GM20431 (cell line): ENCODE measurements around the gene C20orf173.

ENCODE experiments used
- in situ Hi-C: fragments of 300-500 bp; cut with MseI, MboI; formaldehyde crosslinking; loops from one replicate; pipeline ENCODE4 v1.15.0; 2020; ENCODE audit warnings: low sequenced_read_pairs; ENCODE audit not compliant: unreplicated experiment

The C20orf173 gene

DNA sequence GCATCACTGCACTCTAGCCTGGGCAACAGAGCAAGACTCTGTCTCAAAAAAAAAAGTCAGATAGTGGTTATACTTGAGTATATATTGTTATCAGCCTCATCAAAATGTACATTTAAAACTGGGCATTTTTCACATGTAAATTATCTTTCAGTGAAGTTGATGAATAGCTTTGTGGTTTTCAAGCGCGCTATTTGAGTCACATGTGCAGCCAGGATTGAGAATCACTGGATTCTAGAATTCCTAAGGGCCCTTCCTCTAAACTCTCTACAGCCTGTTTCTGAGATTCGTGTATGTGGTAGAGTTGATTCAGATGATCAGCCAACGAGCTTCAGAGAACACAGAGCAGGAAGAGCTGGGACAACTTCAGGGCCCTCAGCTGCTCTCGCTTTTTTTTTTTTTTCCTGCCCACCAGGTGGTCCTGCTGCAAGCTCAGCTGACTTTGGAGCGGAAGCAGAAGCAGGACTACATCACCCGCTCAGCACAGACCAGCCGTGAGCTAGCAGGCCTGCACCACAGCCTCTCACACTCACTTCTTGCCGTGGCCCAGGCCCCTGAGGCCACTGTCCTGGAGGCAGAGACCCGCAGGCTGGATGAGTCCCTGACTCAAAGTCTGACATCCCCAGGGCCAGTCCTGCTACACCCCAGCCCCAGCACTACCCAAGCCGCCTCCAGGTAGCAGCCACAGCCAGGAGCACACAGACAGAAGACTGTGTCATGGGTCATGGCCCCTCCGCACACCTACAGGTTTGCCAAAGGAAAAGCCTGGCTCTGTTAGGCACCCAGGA, 18.3 kb downstream of the C20orf173 start:
- in situ Hi-C loops, result loop anchor here (25.0 kb wide), 1 partner anchor 199 kb away; no protein-coding TSS in a partner anchor

DNA sequence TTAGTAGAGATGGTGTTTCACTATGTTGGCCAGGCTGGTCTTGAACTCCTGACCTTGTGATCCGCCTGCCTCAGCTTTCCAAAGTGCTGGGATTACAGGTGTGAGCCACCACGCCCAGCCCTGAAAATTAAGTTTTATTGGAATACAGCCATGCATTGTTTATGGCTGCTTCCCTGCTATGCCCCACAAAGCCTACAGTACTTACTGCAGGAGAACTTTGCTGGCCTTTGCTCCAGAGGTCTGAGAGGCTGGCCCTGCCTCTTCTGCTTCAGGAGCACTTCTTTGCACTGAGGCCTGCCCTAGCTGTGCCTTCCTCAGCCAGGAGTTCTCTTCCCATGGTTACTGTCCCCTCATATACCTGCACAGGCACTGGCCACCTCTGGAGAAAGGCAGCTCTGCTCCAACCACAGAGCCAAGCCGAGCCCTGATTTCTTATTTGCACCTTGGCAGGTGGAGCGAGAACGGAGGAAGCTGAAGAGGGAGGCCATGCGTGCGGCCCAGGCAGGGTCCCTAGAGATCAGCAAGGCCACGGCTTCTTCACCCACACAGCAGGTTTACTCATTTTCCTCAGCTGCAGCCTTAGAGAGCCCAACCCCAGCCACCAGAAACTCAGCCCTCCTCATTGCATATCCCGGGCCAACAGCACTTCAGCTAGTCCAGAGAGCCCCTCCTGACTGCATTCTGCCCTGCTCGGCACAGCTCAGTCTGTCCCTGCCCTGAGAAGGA, 20.8 kb downstream of the C20orf173 start:
- in situ Hi-C loops, result loop anchor here (25.0 kb wide), 1 partner anchor 196 kb away; no protein-coding TSS in a partner anchor

DNA sequence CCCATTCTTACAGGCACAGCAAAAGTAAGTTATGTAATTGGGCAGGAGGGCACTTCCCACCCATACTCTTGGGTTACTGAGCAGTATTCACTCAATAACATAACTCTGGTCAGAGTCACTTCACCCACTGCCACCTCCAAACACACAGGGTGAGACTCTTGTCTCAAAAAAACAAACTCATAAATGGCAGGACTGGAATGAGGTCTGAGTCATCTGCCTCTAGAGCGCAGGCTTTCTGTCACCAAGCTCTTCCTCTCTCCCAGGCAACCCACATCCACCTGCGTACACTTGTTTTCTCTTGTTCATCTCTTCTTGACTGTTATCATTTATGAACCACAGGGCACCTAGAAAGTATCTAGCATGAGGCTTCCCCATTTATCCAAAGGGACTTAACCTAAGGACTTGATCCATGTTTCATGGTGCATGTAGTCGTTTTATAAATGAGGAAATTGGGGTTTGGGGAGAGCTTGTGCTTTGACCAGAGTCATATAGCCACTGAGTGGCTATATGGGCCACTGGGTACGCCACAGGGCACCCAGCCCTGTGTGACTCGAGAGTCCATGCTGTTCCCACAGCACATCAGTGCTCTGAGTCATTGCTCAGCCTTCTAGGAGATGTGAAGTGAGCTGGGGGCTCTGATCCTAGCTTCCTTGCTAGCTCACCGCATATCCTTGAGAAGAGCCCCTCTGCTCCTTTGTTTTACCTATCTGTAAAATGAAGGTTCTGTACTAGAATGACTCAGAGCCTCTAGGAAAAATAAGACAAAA, 22.4 kb downstream of the C20orf173 start:
- in situ Hi-C loops, result loop anchor here (25.0 kb wide), 1 partner anchor 195 kb away; no protein-coding TSS in a partner anchor

DNA sequence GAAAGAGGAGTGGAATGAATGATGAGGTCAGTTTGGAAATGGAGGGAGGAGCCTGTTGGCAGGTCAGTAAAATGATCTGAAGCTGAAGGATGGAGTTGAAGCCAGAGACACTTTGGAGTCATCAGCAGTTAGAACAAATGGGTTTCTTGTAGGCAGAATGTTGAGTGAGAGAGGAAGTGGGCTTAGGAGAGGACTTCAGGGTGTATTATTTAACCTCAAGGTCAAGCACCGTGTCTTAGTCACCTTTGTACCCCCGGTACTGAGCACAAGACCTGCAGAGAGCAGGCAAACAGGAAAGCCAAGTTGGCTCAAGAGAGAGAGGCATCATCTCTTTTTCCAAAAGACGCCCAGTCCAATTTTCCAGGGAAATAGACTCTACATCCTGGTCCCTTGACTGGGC, 23.3 kb downstream of the C20orf173 start:
- in situ Hi-C loops, result loop anchor here (25.0 kb wide), 1 partner anchor 194 kb away; no protein-coding TSS in a partner anchor

DNA sequence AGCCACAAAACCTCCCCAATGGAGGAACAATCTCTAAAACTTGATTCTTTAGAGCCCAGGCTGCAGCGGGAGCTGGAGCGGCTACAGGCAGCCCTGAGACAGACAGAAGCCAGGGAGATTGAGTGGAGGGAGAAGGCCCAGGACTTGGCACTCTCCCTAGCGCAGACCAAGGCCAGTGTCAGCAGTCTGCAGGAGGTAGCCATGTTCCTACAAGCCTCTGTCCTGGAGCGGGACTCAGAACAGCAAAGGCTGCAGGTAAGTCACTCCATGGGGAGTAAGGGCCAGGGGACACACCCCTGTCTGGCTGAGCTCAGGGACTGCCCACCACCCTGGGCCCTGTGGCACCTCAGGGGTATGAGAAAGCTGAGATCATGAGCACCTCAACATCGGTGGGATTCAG, 24.7 kb downstream of the C20orf173 start:
- in situ Hi-C loops, result loop anchor here (25.0 kb wide), 1 partner anchor 192 kb away; no protein-coding TSS in a partner anchor

DNA sequence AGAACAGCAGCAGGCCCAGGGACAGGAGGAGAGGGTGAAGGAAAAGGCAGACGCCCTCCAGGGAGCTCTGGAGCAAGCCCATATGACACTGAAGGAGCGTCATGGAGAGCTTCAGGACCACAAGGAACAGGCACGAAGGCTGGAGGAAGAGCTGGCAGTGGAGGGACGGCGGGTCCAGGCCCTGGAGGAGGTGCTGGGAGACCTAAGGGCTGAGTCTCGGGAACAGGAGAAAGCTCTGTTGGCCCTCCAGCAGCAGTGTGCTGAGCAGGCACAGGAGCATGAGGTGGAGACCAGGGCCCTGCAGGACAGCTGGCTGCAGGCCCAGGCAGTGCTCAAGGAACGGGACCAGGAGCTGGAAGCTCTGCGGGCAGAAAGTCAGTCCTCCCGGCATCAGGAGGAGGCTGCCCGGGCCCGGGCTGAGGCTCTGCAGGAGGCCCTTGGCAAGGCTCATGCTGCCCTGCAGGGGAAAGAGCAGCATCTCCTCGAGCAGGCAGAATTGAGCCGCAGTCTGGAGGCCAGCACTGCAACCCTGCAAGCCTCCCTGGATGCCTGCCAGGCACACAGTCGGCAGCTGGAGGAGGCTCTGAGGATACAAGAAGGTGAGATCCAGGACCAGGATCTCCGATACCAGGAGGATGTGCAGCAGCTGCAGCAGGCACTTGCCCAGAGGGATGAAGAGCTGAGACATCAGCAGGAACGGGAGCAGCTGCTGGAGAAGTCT, 25.5 kb downstream of the C20orf173 start:
- in situ Hi-C loops, result loop anchor here (25.0 kb wide), 1 partner anchor 192 kb away; no protein-coding TSS in a partner anchor

DNA sequence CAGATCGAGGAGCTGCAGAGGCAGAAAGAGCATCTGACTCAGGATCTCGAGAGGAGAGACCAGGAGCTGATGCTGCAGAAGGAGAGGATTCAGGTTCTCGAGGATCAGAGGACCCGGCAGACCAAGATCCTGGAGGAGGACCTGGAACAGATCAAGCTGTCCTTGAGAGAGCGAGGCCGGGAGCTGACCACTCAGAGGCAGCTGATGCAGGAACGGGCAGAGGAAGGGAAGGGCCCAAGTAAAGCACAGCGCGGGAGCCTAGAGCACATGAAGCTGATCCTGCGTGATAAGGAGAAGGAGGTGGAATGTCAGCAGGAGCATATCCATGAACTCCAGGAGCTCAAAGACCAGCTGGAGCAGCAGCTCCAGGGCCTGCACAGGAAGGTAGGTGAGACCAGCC, 26.2 kb downstream of the C20orf173 start:
- in situ Hi-C loops, result loop anchor here (25.0 kb wide), 1 partner anchor 191 kb away; no protein-coding TSS in a partner anchor

DNA sequence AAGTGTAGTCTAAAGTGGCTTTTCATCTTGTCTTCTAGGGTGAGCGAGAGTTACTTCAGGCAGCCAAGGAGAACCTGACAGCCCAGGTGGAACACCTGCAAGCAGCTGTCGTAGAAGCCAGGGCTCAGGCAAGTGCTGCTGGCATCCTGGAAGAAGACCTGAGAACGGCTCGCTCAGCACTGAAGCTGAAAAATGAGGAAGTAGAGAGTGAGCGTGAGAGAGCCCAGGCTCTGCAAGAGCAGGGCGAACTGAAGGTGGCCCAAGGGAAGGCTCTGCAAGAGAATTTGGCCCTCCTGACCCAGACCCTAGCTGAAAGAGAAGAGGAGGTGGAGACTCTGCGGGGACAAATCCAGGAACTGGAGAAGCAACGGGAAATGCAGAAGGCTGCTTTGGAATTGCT, 27.1 kb downstream of the C20orf173 start:
- in situ Hi-C loops, result loop anchor here (25.0 kb wide), 1 partner anchor 190 kb away; no protein-coding TSS in a partner anchor

DNA sequence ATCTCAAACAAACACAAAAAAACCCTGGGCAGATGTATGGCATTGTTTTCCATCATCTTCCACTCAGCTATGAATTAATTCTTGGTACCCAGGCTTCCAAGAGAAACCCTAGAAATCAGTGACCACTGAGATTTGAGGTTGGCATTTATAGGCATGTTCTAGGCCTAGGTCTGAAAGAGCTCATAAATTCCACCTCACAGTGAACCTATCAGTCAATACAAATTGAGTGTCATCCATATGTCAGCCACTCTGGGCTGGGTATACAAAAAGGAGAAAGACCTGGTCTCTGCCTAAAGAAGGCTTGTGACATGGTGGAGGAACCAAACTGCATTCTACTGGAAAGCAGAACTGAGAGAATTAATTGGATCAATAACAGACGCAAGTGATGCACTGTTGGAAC, 30.2 kb downstream of the C20orf173 start:
- in situ Hi-C loops, result no loop called here

DNA sequence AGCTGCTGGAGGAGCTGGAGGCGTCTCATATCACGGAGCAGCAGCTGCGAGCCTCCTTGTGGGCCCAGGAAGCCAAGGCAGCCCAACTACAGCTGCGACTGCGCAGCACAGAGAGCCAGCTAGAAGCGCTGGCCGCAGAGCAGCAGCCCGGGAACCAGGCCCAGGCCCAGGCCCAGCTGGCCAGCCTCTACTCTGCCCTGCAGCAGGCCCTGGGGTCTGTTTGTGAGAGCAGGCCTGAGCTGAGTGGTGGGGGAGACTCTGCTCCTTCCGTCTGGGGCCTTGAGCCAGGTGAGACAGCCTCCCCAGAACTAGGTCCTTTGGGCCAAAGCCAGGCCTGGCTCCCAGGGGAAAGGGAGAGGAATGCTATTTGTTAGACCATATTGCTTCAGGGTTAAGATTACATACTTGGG, 31.7 kb downstream of the C20orf173 start:
- in situ Hi-C loops, result no loop called here

DNA sequence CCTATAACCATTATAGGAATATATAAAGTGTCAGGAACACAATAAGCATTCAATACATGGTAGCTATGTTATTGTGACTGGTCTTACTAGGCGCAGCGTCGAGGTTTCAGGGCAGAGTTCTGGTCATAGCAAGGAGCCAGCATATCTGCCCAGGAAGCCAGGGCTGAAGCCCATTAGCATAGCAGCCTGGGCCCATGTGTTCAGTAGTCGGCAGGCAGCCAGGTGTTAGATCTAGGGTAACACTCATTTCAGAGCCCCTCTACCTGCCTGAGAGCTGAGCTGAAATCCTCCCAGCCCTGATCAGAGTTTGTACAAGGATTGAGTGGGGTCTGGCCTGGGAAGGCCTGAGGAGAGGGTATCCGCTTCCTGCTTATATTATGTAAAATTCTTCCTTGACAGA, 32.1 kb downstream of the C20orf173 start:
- in situ Hi-C loops, result no loop called here

DNA sequence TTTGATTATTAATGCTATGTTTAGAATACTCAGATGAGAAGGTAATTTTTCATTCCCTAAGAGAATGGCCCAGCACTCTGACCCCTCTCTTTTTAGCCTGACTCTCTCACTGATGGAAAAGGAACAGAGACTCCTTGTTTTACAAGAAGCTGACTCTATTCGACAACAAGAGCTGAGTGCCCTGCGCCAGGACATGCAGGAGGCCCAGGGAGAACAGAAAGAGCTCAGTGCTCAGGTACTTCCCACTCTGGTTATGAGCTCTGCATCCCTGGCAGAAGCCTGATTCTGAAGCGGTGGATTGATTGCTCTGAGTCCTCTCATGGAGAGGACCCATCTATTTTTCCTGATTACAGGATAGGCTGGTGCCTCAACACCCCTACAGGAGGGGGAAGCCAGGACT, 33.0 kb downstream of the C20orf173 start:
- in situ Hi-C loops, result no loop called here

DNA sequence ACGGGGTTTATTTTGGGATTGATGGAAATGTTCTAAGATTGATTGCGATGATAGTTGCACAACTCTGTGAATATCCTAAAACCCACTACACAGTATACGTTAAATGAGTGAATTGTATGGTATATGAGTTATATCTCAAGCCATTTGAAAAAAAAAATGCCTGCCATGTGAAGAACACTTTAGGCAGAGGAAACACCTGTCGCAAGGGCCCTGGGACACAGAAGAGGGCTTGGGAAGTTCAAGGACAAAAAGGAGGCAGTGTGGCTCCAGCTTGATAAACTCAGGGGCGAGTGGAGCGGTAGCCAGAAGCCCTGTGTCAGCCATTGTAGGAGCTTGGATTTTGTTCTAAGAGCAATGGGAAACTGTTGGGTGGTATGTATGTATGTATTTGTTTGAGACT, 37.1 kb downstream of the C20orf173 start:
- in situ Hi-C loops, result no loop called here

DNA sequence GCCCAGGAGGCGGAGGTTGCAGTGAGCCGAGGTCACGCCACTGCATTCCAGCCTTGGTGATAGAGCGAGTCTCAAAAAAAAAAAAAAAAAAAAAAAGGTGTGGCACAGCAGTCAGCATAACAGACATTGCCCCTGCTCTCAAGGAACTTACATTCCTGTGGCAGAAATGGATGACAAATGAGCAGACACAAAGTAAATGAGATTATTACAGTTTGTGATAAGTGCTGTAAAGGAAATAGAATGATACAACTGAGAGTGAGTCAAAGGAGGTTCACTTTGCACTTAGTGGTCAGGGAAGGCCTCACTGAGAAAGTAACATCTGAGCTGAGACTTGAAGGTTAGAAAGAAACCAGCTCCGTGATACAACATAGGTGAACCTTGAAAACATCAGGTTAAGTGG, 37.6 kb downstream of the C20orf173 start:
- in situ Hi-C loops, result no loop called here

DNA sequence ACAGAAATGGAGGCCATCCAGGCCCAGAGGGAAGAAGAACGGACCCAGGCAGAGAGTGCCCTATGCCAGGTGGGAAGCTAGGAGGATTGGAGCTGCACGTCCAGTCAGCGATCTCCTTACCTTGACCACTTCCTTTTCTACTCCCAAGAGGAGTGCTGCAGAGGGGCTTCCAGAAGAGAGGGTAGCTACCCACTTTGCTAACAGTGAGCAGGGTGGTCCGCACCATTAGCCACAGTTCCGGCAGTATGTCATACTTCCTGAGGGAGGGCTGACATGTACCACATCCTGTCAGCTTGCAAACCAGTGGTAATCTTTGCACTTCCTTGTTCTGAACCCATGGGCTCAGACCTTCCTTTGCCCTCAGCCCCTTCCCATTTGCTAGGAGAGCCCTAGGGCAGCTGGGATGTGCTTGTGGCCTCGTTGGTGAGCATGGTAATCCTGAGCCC, 38.7 kb downstream of the C20orf173 start:
- in situ Hi-C loops, result no loop called here

DNA sequence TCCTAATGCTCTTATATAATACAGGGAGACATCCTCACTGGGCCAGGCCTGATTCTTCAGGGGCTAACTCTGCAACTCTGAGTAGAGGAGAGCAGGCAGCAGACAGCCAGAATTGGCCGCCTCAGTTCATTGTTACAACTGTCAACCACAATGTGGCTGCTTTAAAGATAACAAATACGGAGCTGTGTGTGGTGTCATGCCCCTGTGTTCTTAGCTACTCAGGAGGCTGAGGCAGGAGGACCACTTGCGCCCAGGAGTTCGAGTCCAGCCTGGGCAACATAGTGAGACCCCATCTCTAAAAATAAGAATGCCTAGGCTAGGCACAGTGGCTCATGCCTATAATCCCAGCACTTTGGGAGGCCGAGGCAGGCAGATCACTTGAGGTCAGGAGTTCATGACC, 39.7 kb downstream of the C20orf173 start:
- in situ Hi-C loops, result no loop called here

DNA sequence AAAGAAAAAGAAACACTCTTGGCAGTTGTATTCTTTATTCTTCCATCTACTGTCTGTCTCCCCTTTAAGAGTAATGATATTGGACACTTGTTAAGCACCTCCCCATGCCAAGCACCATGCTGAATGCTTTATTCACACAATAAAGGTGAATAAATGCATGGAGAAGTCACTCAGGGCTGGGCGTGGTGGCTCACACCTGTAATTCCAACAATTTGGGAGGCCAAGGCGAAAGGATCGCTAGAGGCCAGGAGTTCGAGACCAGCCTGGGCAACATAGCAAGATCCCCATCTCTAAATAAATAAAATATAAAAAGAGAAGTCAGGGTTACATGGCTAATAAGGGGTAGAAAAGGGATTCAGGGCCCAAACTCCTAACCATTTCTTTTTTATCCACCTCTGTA, 42.0 kb downstream of the C20orf173 start:
- in situ Hi-C loops, result no loop called here

DNA sequence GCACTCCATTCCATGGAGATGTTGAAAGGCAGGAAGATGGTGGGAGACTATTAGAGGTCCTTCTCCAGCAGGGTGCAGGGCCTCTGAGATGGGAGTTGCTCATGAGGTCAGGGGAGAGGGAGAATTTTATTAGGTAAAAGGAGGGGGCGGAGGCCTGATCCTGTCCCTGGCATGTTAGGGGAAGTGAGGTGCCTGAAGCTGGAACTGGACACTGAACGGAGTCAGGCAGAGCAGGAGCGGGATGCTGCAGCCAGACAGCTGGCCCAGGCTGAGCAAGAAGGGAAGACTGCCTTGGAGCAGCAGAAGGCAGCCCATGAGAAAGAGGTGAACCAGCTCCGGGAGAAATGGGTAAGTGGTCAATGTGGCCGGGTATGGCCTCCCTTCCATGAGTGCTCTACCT, 49.7 kb downstream of the C20orf173 start:
- in situ Hi-C loops, result no loop called here

DNA sequence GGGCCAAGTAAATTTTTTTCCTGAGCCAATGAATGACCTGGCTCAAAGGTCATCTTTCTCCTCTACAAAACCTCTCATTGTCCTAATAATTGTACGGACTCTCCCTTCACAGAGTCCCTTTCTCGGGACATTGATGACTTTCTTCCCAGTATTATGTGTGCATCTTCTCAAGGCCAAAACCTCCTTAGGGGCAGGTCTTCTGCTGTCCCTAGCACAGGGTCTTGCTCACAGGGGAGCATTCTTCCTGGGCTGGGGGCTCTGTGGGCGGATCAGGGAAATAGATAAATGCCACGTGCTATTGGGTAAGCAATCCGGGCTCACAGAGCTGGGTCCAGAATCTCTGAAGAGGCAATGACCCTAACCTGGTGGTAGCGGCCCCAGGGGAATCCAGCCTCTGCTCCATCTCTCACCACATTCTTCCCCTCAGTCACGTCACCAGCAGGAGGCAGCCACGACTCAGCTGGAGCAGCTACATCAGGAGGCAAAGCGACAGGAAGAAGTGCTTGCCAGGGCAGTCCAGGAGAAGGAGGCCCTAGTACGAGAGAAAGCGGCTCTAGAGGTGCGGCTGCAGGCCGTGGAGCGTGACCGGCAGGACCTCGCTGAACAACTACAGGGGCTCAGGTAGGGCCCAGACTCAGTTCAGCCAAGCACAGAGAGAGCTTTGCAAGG, 50.5 kb downstream of the C20orf173 start:
- in situ Hi-C loops, result no loop called here
